Neuronal stem cell (in vitro differentiated cells): Measurements from ENCODE around the gene MYO9A.

Source experiments
- DNase-seq: peaks from one replicate; pipeline ENCODE4 v3.0.0-alpha.2; 2013; ENCODE audit warnings: low spot score
- H2AFZ ChIP-seq: one replicate; pipeline ENCODE4 v1.6.1; 2013; ENCODE audit warnings: mild to moderate bottlenecking, low read length, inconsistent platforms
- H2AK5ac ChIP-seq: 2 replicates; pipeline ENCODE4 v1.6.1; 2013; ENCODE audit warnings: low read depth, mild to moderate bottlenecking, inconsistent platforms, low read length, moderate library complexity, mixed read lengths
- H2BK120ac ChIP-seq: 2 replicates; pipeline ENCODE4 v1.6.1; 2013; ENCODE audit warnings: low read depth, mild to moderate bottlenecking, inconsistent platforms, low read length, moderate library complexity, mixed read lengths
- H2BK12ac ChIP-seq: one replicate; pipeline ENCODE4 v1.6.1; 2013; ENCODE audit warnings: low read length, inconsistent platforms
- H2BK15ac ChIP-seq: 2 replicates; pipeline ENCODE4 v1.6.1; 2013; ENCODE audit warnings: mild to moderate bottlenecking, low read length, inconsistent platforms, mixed read lengths
- H2BK5ac ChIP-seq: one replicate; pipeline ENCODE4 v1.6.1; 2013; ENCODE audit warnings: inconsistent platforms, mild to moderate bottlenecking, low read length, moderate library complexity
- H3K14ac ChIP-seq: one replicate; pipeline ENCODE4 v1.6.1; 2013; ENCODE audit warnings: low read length, inconsistent platforms
- H3K18ac ChIP-seq: 2 replicates; pipeline ENCODE4 v1.6.1; 2013; ENCODE audit warnings: low read length, inconsistent platforms
- H3K23ac ChIP-seq: 2 replicates; pipeline ENCODE4 v1.6.1; 2013; ENCODE audit warnings: low read depth, mild to moderate bottlenecking, mixed read lengths, low read length, inconsistent platforms; ENCODE audit not compliant: poor library complexity
- H3K27ac ChIP-seq: replicated peaks from 3 replicates; pipeline ENCODE4 v1.5.1; 2013; ENCODE audit warnings: low read length, inconsistent platforms
- H3K27me3 ChIP-seq, 3 experiments: 2 replicates each; pipeline ENCODE4 v1.6.1; 2013; ENCODE audit warnings: low read length in 3 of 3, mild to moderate bottlenecking in 2 of 3, inconsistent platforms in 1 of 3, low read depth in 1 of 3, mixed read lengths in 1 of 3, moderate library complexity in 1 of 3; ENCODE audit not compliant: control insufficient read depth in 3 of 3, insufficient read depth in 3 of 3
- H3K36me3 ChIP-seq, 2 donors: replicated peaks in 1 of 2; 2 replicates each; pipeline ENCODE4 v1.6.1; 2013; ENCODE audit warnings: low read length in 2 of 2; ENCODE audit not compliant: control insufficient read depth in 2 of 2, insufficient read depth in 2 of 2
- H3K4ac ChIP-seq: 2 replicates; pipeline ENCODE4 v1.6.1; 2013; ENCODE audit warnings: inconsistent platforms, mild to moderate bottlenecking, low read length, moderate library complexity
- H3K4me1 ChIP-seq, 2 donors: 1 replicate in 1 of 2; 2 replicates in 1 of 2; pipeline ENCODE4 v1.6.1; 2013; ENCODE audit warnings: low read length in 2 of 2, low read depth in 1 of 2; ENCODE audit not compliant: control insufficient read depth in 2 of 2, insufficient read depth in 1 of 2
- H3K4me2 ChIP-seq: one replicate; pipeline ENCODE4 v1.6.1; 2013; ENCODE audit warnings: mild to moderate bottlenecking, low read length, inconsistent platforms; ENCODE audit not compliant: insufficient read depth, poor library complexity, severe bottlenecking
- H3K4me3 ChIP-seq, 2 donors: 2 replicates each; pipeline ENCODE4 v1.5.1; 2013; ENCODE audit warnings: low read length in 2 of 2, mild to moderate bottlenecking in 2 of 2, inconsistent platforms in 1 of 2, moderate library complexity in 1 of 2
- H3K79me1 ChIP-seq: one replicate; pipeline ENCODE4 v1.6.1; 2013; ENCODE audit warnings: low read depth, mild to moderate bottlenecking, inconsistent platforms, low read length, moderate library complexity
- H3K9ac ChIP-seq: one replicate; pipeline ENCODE4 v1.6.1; 2013; ENCODE audit warnings: mild to moderate bottlenecking, low read depth, low read length, inconsistent platforms; ENCODE audit not compliant: poor library complexity
- H3K9me3 ChIP-seq, 2 donors: replicated peaks in 1 of 2; 2 replicates each; pipeline versions ENCODE3 to v1.6.1; 2013; ENCODE audit warnings: low read length in 2 of 2, mild to moderate bottlenecking in 2 of 2, inconsistent platforms in 1 of 2, low read depth in 1 of 2, mixed read lengths in 1 of 2, moderate library complexity in 1 of 2; ENCODE audit not compliant: control insufficient read depth in 2 of 2, insufficient read depth in 1 of 2
- H4K8ac ChIP-seq: one replicate; pipeline ENCODE4 v1.6.1; 2013; ENCODE audit warnings: low read depth, mild to moderate bottlenecking, inconsistent platforms, low read length, moderate library complexity
- H4K91ac ChIP-seq: one replicate; pipeline ENCODE4 v1.6.1; 2013; ENCODE audit warnings: low read length, low read depth, mild to moderate bottlenecking, inconsistent platforms; ENCODE audit not compliant: poor library complexity
- WGBS, 2 donors: extraction: QIAGEN DNeasy Blood & Tissue Kit; methylation state at CpG; one replicate each; pipeline ENCODE4 v1.1.7; 2013; ENCODE audit warnings: missing lambda C conversion rate in 2 of 2, mixed read lengths in 1 of 2; ENCODE audit not compliant: insufficient read length in 2 of 2, insufficient replicate concordance in 1 of 2; ENCODE audit errors: extremely low coverage in 2 of 2; 5-methylcytosine and 5-hydroxymethylcytosine counted together

MYO9A gene

GRCh38 chr15:71920573-71920972 is 197.4 kb downstream of the MYO9A start:
- Histone ChIP-seq H2BK12ac (no peak overlapping the region), H3K23ac (no peak overlapping the region), H3K36me3 (no peaks in the 10 kb centered on the region), H4K91ac (no peak overlapping the region), H2AFZ (no peak overlapping the region), H3K4me1 (no peaks in the 10 kb centered on the region), H2AK5ac (no peak overlapping the region), H2BK5ac (no peak overlapping the region), H3K4me3 (no peak overlapping the region), H3K9me3 (no peaks in the 10 kb centered on the region), H3K4ac (no peak overlapping the region), H3K9ac (no peak overlapping the region), H3K18ac (no peak overlapping the region), H2BK15ac (no peak overlapping the region), H3K14ac (no peak overlapping the region), H3K27ac (no peak overlapping the region), H2BK120ac (no peak overlapping the region), H3K4me2 (no peak overlapping the region), H3K79me1 (no peaks in the 10 kb centered on the region), H4K8ac (no peak overlapping the region), H3K27me3 (no peaks in the 10 kb centered on the region)
- no peak for DNase-seq
- no CpG with 5 or more reads among the region's 6 CpGs for WGBS, 2 donors

GRCh38 chr15:71916834-71917233 is 201.1 kb downstream of the MYO9A start:
- H2AK5ac ChIP-seq: no peak overlapping the region

GRCh38 chr15:71914092-71914491 is 203.9 kb downstream of the MYO9A start:
- Histone ChIP-seq H3K9me3 (peaks cover 0 to 6% of the 10 kb centered on the region in 2 donors), H4K91ac (no peak overlapping the region)
- WGBS, 2 donors: no CpG with 5 or more reads among the region's 3 CpGs

More at GRCh38 chr15:71916834-71917233, 201.1 kb downstream of the MYO9A start:
- Histone ChIP-seq H3K27me3 (no peaks in the 10 kb centered on the region), H3K23ac (no peak overlapping the region), H3K9me3 (peaks cover 0 to 6% of the 10 kb centered on the region in 2 donors), H3K4me3 (no peak overlapping the region), H3K9ac (no peak overlapping the region), H3K4me1 (no peaks in the 10 kb centered on the region), H3K18ac (no peak overlapping the region), H3K27ac (no peak overlapping the region), H3K4ac (no peak overlapping the region), H2BK120ac (no peak overlapping the region), H2BK5ac (no peak overlapping the region), H4K91ac (no peak overlapping the region), H4K8ac (no peak overlapping the region), H2AFZ (no peak overlapping the region), H2BK15ac (no peak overlapping the region), H3K4me2 (no peak overlapping the region), H3K36me3 (peaks cover 0 to 3% of the 10 kb centered on the region in 2 donors), H3K14ac (no peak overlapping the region), H3K79me1 (no peaks in the 10 kb centered on the region), H2BK12ac (no peak overlapping the region)
- no CpG with 5 or more reads among the region's 3 CpGs for WGBS, 2 donors
- DNase-seq: no peak

GRCh38 chr15:71899674-71900073 is 218.3 kb downstream of the MYO9A start:
- no peak overlapping the region for H3K23ac ChIP-seq
- H4K91ac ChIP-seq: no peak overlapping the region
- no peak overlapping the region for H2BK15ac ChIP-seq
- H2BK120ac ChIP-seq: no peak overlapping the region
- H3K18ac ChIP-seq: no peak overlapping the region
- H3K4me3 ChIP-seq: no peak overlapping the region
- H3K14ac ChIP-seq: no peak overlapping the region
- no peak overlapping the region for H2BK12ac ChIP-seq
- H3K27me3 ChIP-seq: no peaks in the 10 kb centered on the region
- no peak for DNase-seq
- H2AFZ ChIP-seq: no peak overlapping the region
- H2BK5ac ChIP-seq: no peak overlapping the region
- no peaks in the 10 kb centered on the region for H3K9me3 ChIP-seq
- no peak overlapping the region for H4K8ac ChIP-seq
- H3K9ac ChIP-seq: no peak overlapping the region
- no peak overlapping the region for H3K4me2 ChIP-seq
- H3K27ac ChIP-seq: no peak overlapping the region
- H2AK5ac ChIP-seq: no peak overlapping the region
- no peaks in the 10 kb centered on the region for H3K4me1 ChIP-seq
- H3K4ac ChIP-seq: no peak overlapping the region
- WGBS, 2 donors: no CpG with 5 or more reads among the region's 5 CpGs
- no peaks in the 10 kb centered on the region for H3K79me1 ChIP-seq
- peaks cover 0 to 45% of the 10 kb centered on the region in 2 donors for H3K36me3 ChIP-seq

More at GRCh38 chr15:71914092-71914491, 203.9 kb downstream of the MYO9A start:
- H3K4me1 ChIP-seq: no peaks in the 10 kb centered on the region
- H3K4me2 ChIP-seq: no peak overlapping the region
- no peak overlapping the region for H2AFZ ChIP-seq
- DNase-seq: no peak
- no peaks in the 10 kb centered on the region for H3K27me3 ChIP-seq
- no peak overlapping the region for H4K8ac ChIP-seq
- H3K27ac ChIP-seq: no peak overlapping the region
- no peak overlapping the region for H3K4me3 ChIP-seq
- H3K4ac ChIP-seq: no peak overlapping the region
- H2BK5ac ChIP-seq: no peak overlapping the region
- H3K79me1 ChIP-seq: no peaks in the 10 kb centered on the region
- no peak overlapping the region for H3K14ac ChIP-seq
- H3K9ac ChIP-seq: no peak overlapping the region
- H2BK120ac ChIP-seq: no peak overlapping the region
- no peak overlapping the region for H2BK15ac ChIP-seq
- H3K36me3 ChIP-seq: peaks cover 0 to 3% of the 10 kb centered on the region in 2 donors
- no peak overlapping the region for H3K23ac ChIP-seq
- no peak overlapping the region for H3K18ac ChIP-seq
- H2AK5ac ChIP-seq: no peak overlapping the region
- H2BK12ac ChIP-seq: no peak overlapping the region
